GM18519 (cell line): ENCODE results near the gene CTCF.
"Not testable (repeated sequence)": the region's sequence is repeated elsewhere in the genome, so short reads cannot be mapped to it uniquely, and the experiment has no call there.

Source experiments
- ATAC-seq: cut with Tn5 transposase; IDR thresholded peaks from one replicate; pipeline ENCODE4 v1.9.1; 2021; ENCODE audit warnings: mild to moderate bottlenecking, moderate library complexity; ENCODE audit not compliant: unreplicated experiment, low FRiP score

CTCF gene

GRCh38 chr16:67533024-67533560, 29.2 kb upstream of the CTCF start:
- ATAC-seq: no peak

- not testable (repeated sequence) for ATAC-seq
These were observed 28.3 kb upstream of the CTCF start for GRCh38 chr16:67533987-67534386.

- ATAC-seq: no peak
These were observed 27.9 kb upstream of the CTCF start for GRCh38 chr16:67534431-67534830.

GRCh38 chr16:67535201-67535600, 27.1 kb upstream of the CTCF start:
- no peak for ATAC-seq

- ATAC-seq: no peak
These were observed 25.1 kb upstream of the CTCF start for GRCh38 chr16:67537270-67537635.

GRCh38 chr16:67537636-67538591, 24.4 kb upstream of the CTCF start:
- ATAC-seq: no peak

- ATAC-seq: no peak
These were observed 23.6 kb upstream of the CTCF start for GRCh38 chr16:67538666-67539101.

- no peak for ATAC-seq
These were observed 23.1 kb upstream of the CTCF start for GRCh38 chr16:67539271-67539670.

- ATAC-seq: no peak
These were observed 22.4 kb upstream of the CTCF start for GRCh38 chr16:67539691-67540635.

GRCh38 chr16:67540756-67541155, 21.6 kb upstream of the CTCF start:
- ATAC-seq: no peak

GRCh38 chr16:67541391-67542263, 20.7 kb upstream of the CTCF start:
- ATAC-seq: no peak

- ATAC-seq: no peak
These were observed 19.9 kb upstream of the CTCF start for GRCh38 chr16:67542464-67542863.

GRCh38 chr16:67543036-67543435, 19.3 kb upstream of the CTCF start:
- ATAC-seq: no peak

- ATAC-seq: no peak
These were observed 18.7 kb upstream of the CTCF start for GRCh38 chr16:67543582-67543981.

GRCh38 chr16:67544329-67544841, 17.9 kb upstream of the CTCF start:
- no peak for ATAC-seq

- ATAC-seq: no peak
These were observed 17.3 kb upstream of the CTCF start for GRCh38 chr16:67544844-67545664.

GRCh38 chr16:67545665-67546024, 16.7 kb upstream of the CTCF start:
- ATAC-seq: no peak

- ATAC-seq: no peak
These were observed 16.2 kb upstream of the CTCF start for GRCh38 chr16:67546091-67546501.
